ENCODE data around the gene FNDC3A.

FNDC3A gene

DNA sequence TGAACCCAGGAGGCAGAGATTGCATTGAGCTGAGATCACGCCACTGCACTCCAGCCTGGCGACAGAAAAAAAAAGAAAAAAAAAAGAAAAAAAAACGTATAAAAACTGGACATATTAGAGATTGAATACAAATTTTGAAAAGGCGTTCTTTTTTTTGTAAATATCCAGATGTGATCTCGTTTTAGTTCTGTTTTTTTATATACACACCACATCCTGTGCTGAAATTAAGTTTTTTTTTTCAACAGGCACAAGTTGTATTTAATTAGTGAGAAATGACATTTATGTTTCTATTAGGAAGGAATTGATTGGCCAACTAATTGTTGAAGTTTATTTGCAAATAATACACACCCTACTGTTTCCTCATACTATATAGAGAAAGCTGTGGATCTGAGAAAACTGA, 275.6 kb downstream of the FNDC3A start:
- H3K27ac ChIP-seq: peak overlapping the region; percentile 97

DNA sequence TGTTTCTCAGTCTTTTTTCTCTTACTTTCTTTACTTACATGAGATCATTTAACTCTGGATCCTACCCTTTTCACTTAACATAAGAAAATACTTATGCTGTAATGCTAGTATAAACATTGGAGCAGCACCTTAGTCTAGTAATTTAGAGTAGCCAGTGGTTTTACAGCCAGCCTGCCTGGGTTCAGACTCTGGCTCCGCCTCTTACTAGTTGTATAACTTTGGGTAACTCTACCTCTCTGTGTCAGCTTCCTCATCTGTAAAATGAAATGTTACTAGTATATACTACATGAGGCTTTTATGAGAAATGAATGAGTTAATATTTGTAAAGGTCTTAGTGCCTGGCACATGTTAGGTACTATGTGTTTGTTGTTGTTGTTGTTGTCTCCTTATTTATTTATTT, 277.6 kb downstream of the FNDC3A start:
- H3K27me3 ChIP-seq: no peaks in the 10 kb centered on the region
- H3K4me1 ChIP-seq (ENCODE audit: control insufficient read depth in 1 of 2, insufficient read depth in 1 of 2, low read depth in 1 of 2, low read length in 1 of 2): peaks cover 58 to 65% of the 10 kb centered on the region in 2 experiments
- H3K27ac ChIP-seq: peak overlapping the region; percentile 97
- H3K36me3 ChIP-seq: peaks cover 17% of the 10 kb centered on the region
- no peaks in the 10 kb centered on the region for H3K9me3 ChIP-seq
- TF ChIP-seq, protein P1, sequence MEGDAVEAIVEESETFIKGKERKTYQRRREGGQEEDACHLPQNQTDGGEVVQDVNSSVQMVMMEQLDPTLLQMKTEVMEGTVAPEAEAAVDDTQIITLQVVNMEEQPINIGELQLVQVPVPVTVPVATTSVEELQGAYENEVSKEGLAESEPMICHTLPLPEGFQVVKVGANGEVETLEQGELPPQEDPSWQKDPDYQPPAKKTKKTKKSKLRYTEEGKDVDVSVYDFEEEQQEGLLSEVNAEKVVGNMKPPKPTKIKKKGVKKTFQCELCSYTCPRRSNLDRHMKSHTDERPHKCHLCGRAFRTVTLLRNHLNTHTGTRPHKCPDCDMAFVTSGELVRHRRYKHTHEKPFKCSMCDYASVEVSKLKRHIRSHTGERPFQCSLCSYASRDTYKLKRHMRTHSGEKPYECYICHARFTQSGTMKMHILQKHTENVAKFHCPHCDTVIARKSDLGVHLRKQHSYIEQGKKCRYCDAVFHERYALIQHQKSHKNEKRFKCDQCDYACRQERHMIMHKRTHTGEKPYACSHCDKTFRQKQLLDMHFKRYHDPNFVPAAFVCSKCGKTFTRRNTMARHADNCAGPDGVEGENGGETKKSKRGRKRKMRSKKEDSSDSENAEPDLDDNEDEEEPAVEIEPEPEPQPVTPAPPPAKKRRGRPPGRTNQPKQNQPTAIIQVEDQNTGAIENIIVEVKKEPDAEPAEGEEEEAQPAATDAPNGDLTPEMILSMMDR (IDR thresholded peaks at IDR 0.05): no peak
- H3K4me3 ChIP-seq (ENCODE audit: low read depth in 1 of 2, low read length in 1 of 2): no peak overlapping the region

More for the DNA sequence above, 275.6 kb downstream of the FNDC3A start:
- peaks cover 11% of the 10 kb centered on the region for H3K36me3 ChIP-seq
- TF ChIP-seq, protein P1 (IDR thresholded peaks at IDR 0.05): no peak
- peaks cover 67 to 68% of the 10 kb centered on the region in 2 experiments for H3K4me1 ChIP-seq (ENCODE audit: control insufficient read depth in 1 of 2, insufficient read depth in 1 of 2, low read depth in 1 of 2, low read length in 1 of 2)
- H3K9me3 ChIP-seq: no peaks in the 10 kb centered on the region
- H3K4me3 ChIP-seq (ENCODE audit: low read depth in 1 of 2, low read length in 1 of 2): peak overlapping the region in 1 of 2 experiments; percentile 2
- no peaks in the 10 kb centered on the region for H3K27me3 ChIP-seq

DNA sequence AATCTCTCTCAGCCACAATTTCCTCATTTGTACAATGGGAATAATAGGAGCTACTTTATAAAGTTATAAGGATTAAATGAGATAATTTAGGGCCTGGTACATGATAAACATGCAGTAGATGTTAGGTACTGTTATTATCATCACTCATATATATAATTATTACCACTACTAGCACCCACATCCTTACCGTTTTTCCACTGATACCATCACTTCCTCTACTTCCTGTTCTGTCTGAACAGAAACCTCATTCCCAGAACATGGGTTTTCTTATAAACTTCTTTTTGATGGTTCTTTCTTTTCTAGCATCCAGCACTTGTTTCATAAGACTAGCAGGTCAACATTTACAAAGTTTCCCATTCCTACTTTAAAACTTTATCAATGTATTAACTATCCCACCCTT, 278.3 kb downstream of the FNDC3A start:
- Histone ChIP-seq H3K27ac (peak overlapping the region; percentile 97), H3K4me1 (ENCODE audit: control insufficient read depth in 1 of 2, insufficient read depth in 1 of 2, low read depth in 1 of 2, low read length in 1 of 2) (peaks cover 52 to 62% of the 10 kb centered on the region in 2 experiments), H3K4me3 (ENCODE audit: low read depth in 1 of 2, low read length in 1 of 2) (no peak overlapping the region), H3K9me3 (no peaks in the 10 kb centered on the region), H3K36me3 (peaks cover 17% of the 10 kb centered on the region), H3K27me3 (no peaks in the 10 kb centered on the region)
- TF ChIP-seq, protein P1 (IDR thresholded peaks at IDR 0.05): no peak

DNA sequence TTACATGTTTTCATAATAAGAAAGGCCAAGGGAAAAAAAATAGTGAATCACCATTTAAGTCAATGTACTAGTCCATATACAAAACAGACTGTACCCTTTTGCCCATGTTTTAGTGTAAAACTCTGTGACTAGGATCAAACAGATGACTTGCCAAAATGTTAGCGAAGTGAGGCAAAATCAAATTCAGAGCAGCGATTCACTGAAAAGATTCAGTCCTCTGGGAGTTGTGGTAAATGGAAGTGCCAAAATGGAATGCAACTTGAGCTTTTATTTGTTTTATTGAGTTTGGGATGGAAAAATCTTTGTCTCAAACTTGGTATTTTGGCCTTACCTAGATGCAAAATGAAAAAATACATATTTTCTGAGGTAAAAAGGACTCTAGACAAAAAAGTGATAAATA, 281.1 kb downstream of the FNDC3A start:
- Histone ChIP-seq H3K4me3 (ENCODE audit: low read depth in 1 of 2, low read length in 1 of 2) (no peak overlapping the region), H3K9me3 (no peaks in the 10 kb centered on the region), H3K36me3 (peaks cover 43% of the 10 kb centered on the region), H3K27ac (no peak overlapping the region), H3K27me3 (no peaks in the 10 kb centered on the region), H3K4me1 (ENCODE audit: control insufficient read depth in 1 of 2, insufficient read depth in 1 of 2, low read depth in 1 of 2, low read length in 1 of 2) (peaks cover 23 to 34% of the 10 kb centered on the region in 2 experiments)
- TF ChIP-seq, protein P1 (IDR thresholded peaks at IDR 0.05): no peak

- Histone ChIP-seq H3K27me3 (no peaks in the 10 kb centered on the region), H3K27ac (peak overlapping the region; percentile 74), H3K4me1 (ENCODE audit: control insufficient read depth in 1 of 2, insufficient read depth in 1 of 2, low read depth in 1 of 2, low read length in 1 of 2) (peaks cover 9 to 20% of the 10 kb centered on the region in 2 experiments), H3K4me3 (ENCODE audit: low read depth in 1 of 2, low read length in 1 of 2) (peak overlapping the region in 1 of 2 experiments; percentile 57), H3K36me3 (peaks cover 57% of the 10 kb centered on the region), H3K9me3 (no peaks in the 10 kb centered on the region)
- TF ChIP-seq, protein P1 (IDR thresholded peaks at IDR 0.05): no peak
These were observed 282.5 kb downstream of the FNDC3A start for GRCh38 chr13:49258089-49258796.

Measured in neutrophil (primary cell).